Activated naive CD8-positive, alpha-beta T cell treated with anti-CD3 and anti-CD28 coated beads, Interleukin-2, amount 50 U/mL, for 24 hours (primary cell): ENCODE results near the gene IL10.

Experiments used
- ATAC-seq: fragments of 150-1000 bp; cut with Tn5 transposase; one replicate; pipeline ENCODE4 v1.10.0; 2021
- DNase-seq: peaks from one replicate; pipeline ENCODE4 v3.0.0; 2021
- H3K27ac Mint-ChIP-seq: one replicate; pipeline ENCODE4 v1.8.0; 2021; ENCODE audit warnings: mild to moderate bottlenecking, mixed read lengths
- H3K27me3 Mint-ChIP-seq: one replicate; pipeline ENCODE4 v1.8.0; 2021; ENCODE audit warnings: mixed read lengths
- H3K36me3 Mint-ChIP-seq: one replicate; pipeline ENCODE4 v1.8.0; 2021; ENCODE audit warnings: low read depth, mixed read lengths
- H3K4me1 Mint-ChIP-seq: one replicate; pipeline ENCODE4 v1.8.0; 2021; ENCODE audit warnings: mixed read lengths
- H3K4me3 Mint-ChIP-seq: one replicate; pipeline ENCODE4 v1.8.0; 2021; ENCODE audit warnings: mild to moderate bottlenecking, moderate library complexity, mixed read lengths
- H3K9me3 Mint-ChIP-seq: one replicate; pipeline ENCODE4 v1.8.0; 2021; ENCODE audit warnings: mixed read lengths

IL10 gene

GRCh38 chr1:206723805-206724472 lies 48.4 kb downstream of the IL10 start:
- Mint-ChIP-seq H3K4me1 (peaks cover 69% of the 10 kb centered on the region), H3K4me3 (no peak overlapping the region), H3K36me3 (peaks cover 1% of the 10 kb centered on the region), H3K27me3 (no peaks in the 10 kb centered on the region), H3K9me3 (no peaks in the 10 kb centered on the region), H3K27ac (peak overlapping the region; percentile 69)
- ATAC-seq = no peak
- DNase-seq = no peak

- H3K9me3 Mint-ChIP-seq = no peaks in the 10 kb centered on the region
These were observed 48.9 kb downstream of the IL10 start for GRCh38 chr1:206723462-206723804.

GRCh38 chr1:206722751-206723461 lies 49.4 kb downstream of the IL10 start:
- Mint-ChIP-seq H3K27ac (no peak overlapping the region), H3K4me3 (no peak overlapping the region)

More at GRCh38 chr1:206723462-206723804, 48.9 kb downstream of the IL10 start:
- Mint-ChIP-seq H3K4me3 (no peak overlapping the region), H3K27me3 (no peaks in the 10 kb centered on the region), H3K4me1 (peaks cover 72% of the 10 kb centered on the region), H3K36me3 (no peaks in the 10 kb centered on the region), H3K27ac (no peak overlapping the region)
- DNase-seq = no peak
- no peak for ATAC-seq

GRCh38 chr1:206721454-206721853 lies 50.8 kb downstream of the IL10 start:
- H3K27ac Mint-ChIP-seq = peak overlapping the region; percentile 16
- peaks cover 78% of the 10 kb centered on the region for H3K4me1 Mint-ChIP-seq
- no peaks in the 10 kb centered on the region for H3K36me3 Mint-ChIP-seq
- H3K9me3 Mint-ChIP-seq = no peaks in the 10 kb centered on the region
- ATAC-seq = no peak
- H3K4me3 Mint-ChIP-seq = no peak overlapping the region
- no peak for DNase-seq
- no peaks in the 10 kb centered on the region for H3K27me3 Mint-ChIP-seq

More at GRCh38 chr1:206722751-206723461, 49.4 kb downstream of the IL10 start:
- H3K27me3 Mint-ChIP-seq = no peaks in the 10 kb centered on the region
- no peaks in the 10 kb centered on the region for H3K9me3 Mint-ChIP-seq
- no peaks in the 10 kb centered on the region for H3K36me3 Mint-ChIP-seq
- DNase-seq (no peak), ATAC-seq (peak; percentile 14)
- H3K4me1 Mint-ChIP-seq = peaks cover 71% of the 10 kb centered on the region

GRCh38 chr1:206719169-206719839 lies 53.0 kb downstream of the IL10 start:
- DNase-seq (no peak), ATAC-seq (no peak)
- Mint-ChIP-seq H3K27ac (no peak overlapping the region), H3K36me3 (no peaks in the 10 kb centered on the region), H3K4me3 (no peak overlapping the region), H3K27me3 (no peaks in the 10 kb centered on the region), H3K9me3 (no peaks in the 10 kb centered on the region), H3K4me1 (peaks cover 79% of the 10 kb centered on the region)

GRCh38 chr1:206717674-206717989 lies 54.7 kb downstream of the IL10 start:
- peaks cover 83% of the 10 kb centered on the region for H3K4me1 Mint-ChIP-seq
- no peak for ATAC-seq
- DNase-seq = no peak
- H3K4me3 Mint-ChIP-seq = no peak overlapping the region
- H3K27me3 Mint-ChIP-seq = no peaks in the 10 kb centered on the region
- no peaks in the 10 kb centered on the region for H3K9me3 Mint-ChIP-seq
- H3K36me3 Mint-ChIP-seq = no peaks in the 10 kb centered on the region
- peak overlapping the region; percentile 75 for H3K27ac Mint-ChIP-seq
